NCI-H82 treated with DMSO at 0.1 percent for 48 hours (cell line): ENCODE results near the gene CES4A.

Source experiments
- DNase-seq: peaks from one replicate; lab custom pipeline; 2025; ENCODE audit not compliant: unreplicated experiment; lab: John Stamatoyannopoulos, UW

Gene CES4A

GRCh38 chr16:67017810-67018488 is 29.6 kb downstream of the CES4A start:
- peak; percentile 84 for DNase-seq

- DNase-seq, result no peak
Observed at GRCh38 chr16:67019171-67019570, 30.8 kb downstream of the CES4A start.

- no peak for DNase-seq
Observed at GRCh38 chr16:67021321-67021720, 32.9 kb downstream of the CES4A start.

- no peak for DNase-seq
Observed at GRCh38 chr16:67022531-67023214, 34.3 kb downstream of the CES4A start.

GRCh38 chr16:67023689-67024088 is 35.3 kb downstream of the CES4A start:
- DNase-seq, result no peak

GRCh38 chr16:67024384-67025209 is 36.2 kb downstream of the CES4A start:
- DNase-seq, result no peak

- DNase-seq, result no peak
Observed at GRCh38 chr16:67025210-67025550, 36.8 kb downstream of the CES4A start.

- no peak for DNase-seq
Observed at GRCh38 chr16:67026570-67026969, 38.2 kb downstream of the CES4A start.

GRCh38 chr16:67027046-67027445 is 38.7 kb downstream of the CES4A start:
- DNase-seq, result no peak

- DNase-seq, result no peak
Observed at GRCh38 chr16:67028167-67028695, 39.8 kb downstream of the CES4A start.

GRCh38 chr16:67028696-67029253 is 40.4 kb downstream of the CES4A start, which contains the start of gene CBFB:
Gene CBFB (plus strand): TSS chr16:67029149. CDS start chr16:67029408, 259 bp downstream.
- DNase-seq, result peak; percentile 71

- peak; percentile 1 for DNase-seq
Observed at GRCh38 chr16:67029254-67030096, 41.1 kb downstream of the CES4A start.

- DNase-seq, result no peak
Observed at GRCh38 chr16:67030221-67030962, 42.0 kb downstream of the CES4A start.

- no peak for DNase-seq
Observed at GRCh38 chr16:67034487-67034886, 46.1 kb downstream of the CES4A start.

GRCh38 chr16:67035364-67035763 is 47.0 kb downstream of the CES4A start:
- no peak for DNase-seq

GRCh38 chr16:67036323-67036741 is 47.9 kb downstream of the CES4A start:
- peak; percentile 91 for DNase-seq

- no peak for DNase-seq
Observed at GRCh38 chr16:67039260-67040020, 51.1 kb downstream of the CES4A start.

GRCh38 chr16:67040166-67040565 is 51.8 kb downstream of the CES4A start:
- no peak for DNase-seq

- no peak for DNase-seq
Observed at GRCh38 chr16:67040906-67041305, 52.5 kb downstream of the CES4A start.
